ENCODE measurements around the gene CBFA2T2.
A peak's percentile ranks its signal among the peaks of the same experiment; 100 is the strongest.
"Not testable (repeated sequence)": the region's sequence is repeated elsewhere in the genome, so short reads cannot be mapped to it uniquely, and the experiment has no call there.

Gene CBFA2T2

DNA sequence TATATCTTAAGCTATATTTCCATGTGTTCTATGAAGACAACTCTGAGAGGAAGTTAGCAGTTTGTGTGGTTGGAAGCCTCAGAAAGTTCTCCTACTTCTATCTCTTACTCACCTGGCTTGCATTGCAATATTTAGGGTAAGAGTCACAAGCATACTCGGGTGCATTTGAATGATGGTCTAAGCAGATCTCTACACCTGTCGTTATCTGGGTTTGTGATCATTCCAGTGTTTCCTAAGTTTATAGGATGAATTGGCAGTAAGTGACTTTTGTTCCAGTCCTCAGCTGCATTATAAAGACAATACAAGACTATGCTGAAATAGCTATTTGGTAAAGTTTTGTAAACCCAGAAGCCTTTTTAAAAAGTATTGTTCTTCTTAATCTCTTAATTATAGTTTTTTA, 36.9 kb downstream of the CBFA2T2 start:
- DNase-seq (ENCODE audit: low read depth, low spot score): no peak
- TF ChIP-seq, protein P1, sequence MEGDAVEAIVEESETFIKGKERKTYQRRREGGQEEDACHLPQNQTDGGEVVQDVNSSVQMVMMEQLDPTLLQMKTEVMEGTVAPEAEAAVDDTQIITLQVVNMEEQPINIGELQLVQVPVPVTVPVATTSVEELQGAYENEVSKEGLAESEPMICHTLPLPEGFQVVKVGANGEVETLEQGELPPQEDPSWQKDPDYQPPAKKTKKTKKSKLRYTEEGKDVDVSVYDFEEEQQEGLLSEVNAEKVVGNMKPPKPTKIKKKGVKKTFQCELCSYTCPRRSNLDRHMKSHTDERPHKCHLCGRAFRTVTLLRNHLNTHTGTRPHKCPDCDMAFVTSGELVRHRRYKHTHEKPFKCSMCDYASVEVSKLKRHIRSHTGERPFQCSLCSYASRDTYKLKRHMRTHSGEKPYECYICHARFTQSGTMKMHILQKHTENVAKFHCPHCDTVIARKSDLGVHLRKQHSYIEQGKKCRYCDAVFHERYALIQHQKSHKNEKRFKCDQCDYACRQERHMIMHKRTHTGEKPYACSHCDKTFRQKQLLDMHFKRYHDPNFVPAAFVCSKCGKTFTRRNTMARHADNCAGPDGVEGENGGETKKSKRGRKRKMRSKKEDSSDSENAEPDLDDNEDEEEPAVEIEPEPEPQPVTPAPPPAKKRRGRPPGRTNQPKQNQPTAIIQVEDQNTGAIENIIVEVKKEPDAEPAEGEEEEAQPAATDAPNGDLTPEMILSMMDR (IDR thresholded peaks at IDR 0.05; ENCODE audit: low read depth, low read length): no peak
- in situ Hi-C loops (cut with HindIII; ENCODE audit: low sequenced_read_pairs): no loop called here
- H3K4me3 ChIP-seq (ENCODE audit: low read depth, low read length): no peak overlapping the region

DNA sequence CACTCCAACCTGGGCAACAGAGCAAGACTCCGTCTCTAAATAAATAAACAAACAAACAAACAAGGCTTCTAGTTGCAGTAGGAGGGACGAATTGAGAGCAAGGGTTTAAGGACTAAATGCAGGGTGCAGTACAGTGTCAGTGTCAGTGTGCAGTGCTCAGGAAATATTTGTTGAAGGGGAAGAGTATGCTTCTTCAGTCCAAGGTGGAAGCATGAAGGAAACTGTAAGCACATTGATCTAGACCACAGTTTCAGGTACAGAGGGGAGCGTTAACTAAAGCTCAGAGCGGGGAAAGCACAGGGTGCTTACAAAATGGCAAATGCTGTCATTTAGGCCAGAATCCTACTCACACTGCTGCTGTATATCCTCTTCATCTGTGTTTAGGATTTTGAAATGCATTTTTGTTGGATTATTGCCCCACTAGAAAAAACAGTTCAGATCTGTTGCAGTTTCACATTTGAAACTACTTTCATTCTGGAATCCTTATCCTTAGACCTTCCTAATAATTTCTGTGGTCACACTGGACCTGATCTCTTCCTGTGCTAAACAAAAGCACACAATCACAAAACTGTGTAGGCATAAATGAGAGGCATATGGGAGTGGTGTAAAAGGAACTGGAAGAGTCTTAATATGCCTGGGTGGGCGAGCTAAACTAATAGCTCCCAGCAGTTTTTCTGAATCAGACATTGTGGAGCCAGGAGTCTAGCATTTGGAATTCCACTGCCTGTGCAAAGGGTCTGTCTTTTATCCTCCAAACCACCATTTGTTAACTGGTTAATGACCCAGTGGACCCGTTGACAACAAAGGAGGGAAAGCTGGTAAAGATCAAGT, 41.4 kb downstream of the CBFA2T2 start:
- peak; percentile 21 for DNase-seq (ENCODE audit: low read depth, low spot score)
- in situ Hi-C loops (cut with HindIII; ENCODE audit: low sequenced_read_pairs): no loop called here
- H3K4me3 ChIP-seq (ENCODE audit: low read depth, low read length): no peak overlapping the region
- TF ChIP-seq, protein P1 (IDR thresholded peaks at IDR 0.05; ENCODE audit: low read depth, low read length): no peak

DNA sequence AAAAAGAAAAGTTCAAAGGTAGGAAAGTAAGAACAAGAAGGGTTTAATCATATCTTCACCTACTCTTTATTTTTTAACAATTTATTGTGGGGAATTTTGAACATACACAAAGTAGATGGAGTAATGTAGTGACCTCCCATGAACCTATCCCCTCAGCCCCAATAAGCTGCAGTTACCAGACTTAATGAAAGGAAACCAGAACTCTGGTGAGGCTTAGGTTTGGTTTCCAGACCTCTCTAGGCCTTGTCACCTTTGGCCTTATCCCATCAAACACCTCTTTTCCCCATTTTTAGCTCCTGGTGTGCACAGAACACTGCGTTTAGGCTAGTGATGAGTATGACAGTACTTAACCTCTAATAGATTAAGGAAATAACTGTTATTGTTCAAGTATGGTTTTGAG, 42.0 kb downstream of the CBFA2T2 start:
- H3K4me3 ChIP-seq (ENCODE audit: low read depth, low read length): no peak overlapping the region
- DNase-seq (ENCODE audit: low read depth, low spot score): no peak
- in situ Hi-C loops (cut with HindIII; ENCODE audit: low sequenced_read_pairs): no loop called here
- TF ChIP-seq, protein P1 (IDR thresholded peaks at IDR 0.05; ENCODE audit: low read depth, low read length): no peak

DNA sequence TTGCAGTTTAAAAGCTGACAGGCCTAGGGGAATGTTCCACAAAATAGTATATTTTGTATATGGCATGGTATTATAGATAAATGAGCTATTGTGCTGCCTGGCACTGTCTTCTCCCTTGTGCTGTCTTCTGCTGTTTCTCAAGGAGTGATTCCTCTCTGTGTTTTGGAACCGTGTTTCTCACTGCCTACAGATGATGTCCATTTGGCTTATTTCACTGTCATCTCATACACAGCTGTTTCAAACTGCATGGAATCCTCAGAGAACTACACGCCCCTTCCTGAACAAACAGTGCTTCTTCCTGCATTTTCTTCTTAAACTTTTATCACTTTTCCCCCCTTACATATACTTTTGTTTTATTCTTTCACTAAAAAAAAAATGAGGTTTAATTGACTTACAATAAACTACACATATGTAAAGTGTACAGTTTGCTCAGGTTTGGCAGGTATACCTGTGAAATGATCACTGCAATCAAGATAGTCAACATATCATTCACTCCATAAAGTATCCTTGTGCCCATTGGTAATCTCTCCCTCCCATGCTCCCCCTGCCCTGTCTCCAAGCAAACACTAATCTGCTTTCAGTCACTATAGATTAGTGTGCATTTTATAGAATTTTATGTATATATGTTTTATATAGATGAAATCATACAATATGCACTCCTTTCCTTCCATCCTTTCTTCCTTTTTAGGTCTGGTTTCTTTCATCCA, 43.0 kb downstream of the CBFA2T2 start:
- TF ChIP-seq, protein P1 (IDR thresholded peaks at IDR 0.05; ENCODE audit: low read depth, low read length): no peak
- DNase-seq (ENCODE audit: low read depth, low spot score): no peak
- in situ Hi-C loops (cut with HindIII; ENCODE audit: low sequenced_read_pairs): no loop called here
- H3K4me3 ChIP-seq (ENCODE audit: low read depth, low read length): no peak overlapping the region

DNA sequence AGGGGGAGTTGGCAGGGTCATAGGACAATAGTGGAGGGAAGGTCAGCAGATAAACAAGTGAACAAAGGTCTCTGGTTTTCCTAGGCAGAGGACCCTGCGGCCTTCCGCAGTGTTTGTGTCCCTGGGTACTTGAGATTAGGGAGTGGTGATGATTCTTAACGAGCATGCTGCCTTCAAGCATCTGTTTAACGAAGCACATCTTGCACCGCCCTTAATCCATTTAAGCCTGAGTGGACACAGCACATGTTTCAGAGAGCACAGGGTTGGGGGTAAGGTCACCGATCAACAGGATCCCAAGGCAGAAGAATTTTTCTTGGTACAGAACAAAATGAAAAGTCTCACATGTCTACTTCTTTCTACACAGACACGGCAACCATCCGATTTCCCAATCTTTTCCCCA, 45.8 kb downstream of the CBFA2T2 start:
- in situ Hi-C loops (cut with HindIII; ENCODE audit: low sequenced_read_pairs); DNase-seq (ENCODE audit: low read depth, low spot score): not testable (repeated sequence)

DNA sequence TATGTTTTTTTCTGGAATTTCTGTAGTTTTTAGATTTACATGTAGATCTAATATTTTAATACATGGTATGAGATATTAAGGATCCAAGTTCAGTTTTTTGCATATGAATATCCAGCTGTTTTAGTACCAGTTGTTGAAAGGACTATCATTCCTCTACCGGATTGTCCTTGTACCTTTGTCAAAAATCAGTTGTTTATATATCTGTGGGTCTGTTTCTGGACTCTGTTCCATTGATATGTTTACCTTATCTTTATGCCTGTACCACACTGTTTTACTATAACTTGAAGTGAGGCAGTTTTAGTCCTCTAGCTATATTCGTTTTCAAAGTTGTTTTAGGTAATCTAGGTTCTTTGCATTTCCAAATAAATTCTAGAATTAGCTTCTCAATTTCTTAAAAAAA, 47.7 kb downstream of the CBFA2T2 start:
- TF ChIP-seq, protein P1 (IDR thresholded peaks at IDR 0.05; ENCODE audit: low read depth, low read length): no peak
- in situ Hi-C loops (cut with HindIII; ENCODE audit: low sequenced_read_pairs): no loop called here
- H3K4me3 ChIP-seq (ENCODE audit: low read depth, low read length): no peak overlapping the region
- DNase-seq (ENCODE audit: low read depth, low spot score): no peak

More for the DNA sequence above, 45.8 kb downstream of the CBFA2T2 start:
- not testable (repeated sequence) for H3K4me3 ChIP-seq (ENCODE audit: low read depth, low read length)

DNA sequence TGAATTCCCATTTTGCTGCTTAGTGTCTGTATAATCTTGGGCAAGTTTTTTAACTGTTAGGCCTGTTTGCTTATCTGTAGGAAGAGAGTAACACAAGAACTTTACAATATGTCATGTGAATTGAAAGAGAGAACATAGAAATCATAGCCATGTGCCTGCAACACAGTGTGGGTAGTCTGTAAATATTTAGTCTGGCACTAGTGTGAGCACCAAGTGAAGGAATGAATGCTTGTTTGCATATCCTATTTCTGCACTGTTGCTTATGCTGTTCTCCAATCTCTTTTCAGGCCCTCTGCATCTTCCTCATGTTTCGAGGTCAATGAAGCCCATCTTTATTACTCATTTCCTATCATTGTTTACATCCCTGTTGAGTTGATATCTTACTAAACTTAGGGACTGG, 49.2 kb downstream of the CBFA2T2 start:
- in situ Hi-C loops (cut with HindIII; ENCODE audit: low sequenced_read_pairs): no loop called here
- TF ChIP-seq, protein P1 (IDR thresholded peaks at IDR 0.05; ENCODE audit: low read depth, low read length): no peak
- DNase-seq (ENCODE audit: low read depth, low spot score): no peak
- H3K4me3 ChIP-seq (ENCODE audit: low read depth, low read length): no peak overlapping the region
